HG02571 (cell line): ENCODE data around the gene B9D1.

ENCODE experiments used
- ATAC-seq: cut with Tn5 transposase; IDR thresholded peaks from one replicate; pipeline ENCODE4 v1.9.1; 2021; ENCODE audit warnings: mild to moderate bottlenecking, moderate library complexity; ENCODE audit not compliant: unreplicated experiment

Gene B9D1

DNA sequence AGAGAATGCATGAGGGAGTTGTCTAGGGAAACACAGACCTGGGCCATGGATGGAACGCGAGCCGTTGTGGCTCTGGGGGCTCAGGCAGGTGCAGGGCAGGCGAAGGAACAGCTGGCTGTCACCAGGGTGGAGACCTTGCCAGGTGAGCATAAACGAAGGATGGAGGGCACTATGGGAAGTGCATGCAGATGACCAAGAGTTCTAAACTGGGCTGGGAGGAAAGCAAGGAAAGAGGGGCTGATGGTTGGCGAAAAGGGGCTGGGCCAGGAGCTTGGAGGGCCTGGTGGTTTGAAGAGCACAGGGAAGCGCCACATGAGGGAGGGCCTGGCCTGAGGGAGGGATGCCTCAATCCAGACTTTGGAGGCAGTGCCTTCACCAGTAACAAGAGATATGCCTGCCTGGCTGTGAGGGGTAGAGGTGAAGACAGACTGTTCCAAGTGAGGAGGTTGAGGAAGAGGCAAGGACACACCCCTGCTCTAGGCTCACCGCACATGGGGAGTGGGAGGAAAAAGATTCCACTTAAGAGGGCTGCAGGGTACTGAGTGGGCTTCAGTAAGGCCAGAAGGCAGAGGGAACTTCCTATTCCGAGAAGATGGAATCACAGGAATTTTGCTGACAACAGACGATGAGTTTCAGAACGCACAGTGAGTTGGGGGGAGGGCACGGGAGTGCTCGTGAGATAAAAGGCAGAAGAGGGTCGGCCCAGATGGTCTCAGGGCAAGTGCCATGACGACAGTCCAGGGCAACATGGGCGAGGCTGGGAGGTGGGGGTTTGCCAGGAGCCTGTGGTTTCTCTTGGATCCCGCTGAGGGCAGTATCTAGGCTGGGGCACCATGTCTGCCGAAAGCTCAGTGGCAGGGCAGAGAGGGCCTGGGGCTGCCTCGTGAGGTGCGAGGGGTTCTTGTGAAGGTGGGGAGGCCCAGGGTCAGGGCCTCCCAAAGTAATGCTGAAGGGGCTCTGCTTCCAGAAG is 20.6 kb downstream of the B9D1 start:
- no peak for ATAC-seq

DNA sequence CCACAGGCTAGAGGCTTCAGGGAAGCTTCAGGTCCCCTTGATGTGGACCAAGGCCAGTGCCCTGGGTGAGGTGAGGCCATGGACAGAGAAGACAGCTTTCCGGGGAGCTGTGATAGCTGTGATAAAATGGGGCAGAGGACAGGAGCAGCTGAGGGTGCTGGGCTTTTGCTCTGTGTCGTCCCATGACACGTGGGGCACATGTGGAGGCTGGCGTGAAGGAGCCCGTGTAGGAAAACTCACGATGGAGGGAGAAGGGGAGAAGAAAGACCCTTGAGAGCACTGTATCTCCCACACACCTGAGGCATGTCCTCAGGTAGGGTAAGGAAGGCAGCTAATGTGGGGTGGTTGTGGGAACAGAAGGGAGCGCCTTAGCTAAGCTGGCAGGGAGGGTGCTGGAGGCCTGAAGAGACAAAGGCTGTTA is 21.3 kb downstream of the B9D1 start:
- no peak for ATAC-seq

DNA sequence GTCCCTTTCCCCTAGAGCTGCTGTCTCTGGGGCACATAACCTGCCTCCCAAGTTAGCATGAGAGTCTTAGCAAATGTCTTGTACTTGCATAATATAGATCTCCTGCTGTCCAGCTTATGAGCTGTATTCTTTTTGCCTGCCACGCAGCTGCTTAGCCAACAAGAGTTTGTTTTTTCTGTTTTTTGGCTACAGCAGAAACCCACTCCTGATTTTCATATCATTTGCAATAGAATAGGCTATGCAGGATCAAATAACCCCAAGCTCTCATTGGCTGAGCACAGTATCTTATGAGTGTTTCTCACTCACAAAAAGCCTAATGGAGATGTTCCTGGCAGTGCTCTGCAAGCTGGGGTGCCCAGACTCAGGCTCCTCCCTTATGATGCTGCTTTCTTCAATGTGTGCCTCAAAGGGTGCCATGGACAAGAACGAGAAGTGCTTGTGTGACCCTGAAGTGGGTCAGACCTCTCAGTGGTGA is 23.1 kb downstream of the B9D1 start:
- ATAC-seq: no peak

DNA sequence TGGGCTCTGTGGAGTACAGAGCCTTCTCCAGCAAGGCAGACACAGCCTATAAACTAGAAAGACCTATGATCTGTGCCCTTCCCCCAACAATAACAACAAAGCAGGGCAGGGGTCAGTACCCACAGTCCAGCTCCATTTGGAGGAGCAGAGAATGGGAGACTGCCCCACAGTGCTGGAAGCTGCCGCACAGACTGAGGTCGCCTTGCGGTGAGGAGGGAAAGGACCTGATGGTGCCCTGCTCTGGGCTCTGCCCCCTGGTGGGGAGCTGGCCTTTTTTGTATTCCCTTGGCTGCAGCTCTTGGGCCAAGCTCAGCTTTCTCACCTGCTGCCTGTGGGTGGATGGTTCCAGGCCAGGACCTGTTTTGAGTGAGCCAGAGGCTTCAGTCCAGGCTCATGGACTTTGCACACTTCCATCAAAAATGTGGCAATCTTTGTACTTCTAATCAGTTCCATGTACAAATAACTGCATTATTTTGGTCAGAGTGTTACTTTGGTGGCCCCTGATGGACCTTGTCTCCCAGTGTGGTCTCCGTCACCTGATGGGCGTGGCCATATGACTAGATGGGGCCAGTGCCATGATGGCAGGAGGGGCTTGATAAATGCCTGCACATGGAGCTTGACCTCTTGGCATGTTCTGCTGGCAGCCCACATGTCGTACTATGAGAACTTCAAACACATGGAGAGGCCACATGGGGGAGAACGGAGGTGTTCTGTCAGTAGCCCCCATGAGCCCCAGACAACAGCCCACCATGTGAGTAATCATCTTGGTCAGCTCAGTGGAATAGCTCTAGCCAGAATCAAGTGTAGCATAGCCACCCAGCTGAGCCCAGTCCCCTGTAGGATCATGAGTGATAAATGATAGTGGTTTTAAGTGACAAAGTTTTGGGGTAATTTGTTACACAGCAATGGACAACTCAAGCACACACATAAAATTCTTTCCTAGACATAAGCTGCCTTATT is 24.2 kb downstream of the B9D1 start:
- peak; percentile 56 for ATAC-seq

DNA sequence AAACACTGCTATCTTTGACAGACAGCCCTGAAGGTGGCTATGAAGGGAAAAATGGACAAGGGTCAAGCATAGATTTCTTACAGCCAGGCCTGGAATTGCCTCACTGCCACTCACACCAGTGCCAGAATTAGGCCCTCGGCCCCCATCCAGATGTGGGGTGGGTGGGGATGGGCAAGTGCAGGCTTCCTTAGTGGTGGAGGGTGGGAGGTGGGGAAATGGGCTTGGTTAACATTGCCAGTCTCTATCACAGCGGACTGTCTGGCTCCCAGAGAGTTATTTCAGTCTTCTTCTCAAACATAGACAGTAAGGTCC is 24.9 kb downstream of the B9D1 start:
- ATAC-seq: no peak

DNA sequence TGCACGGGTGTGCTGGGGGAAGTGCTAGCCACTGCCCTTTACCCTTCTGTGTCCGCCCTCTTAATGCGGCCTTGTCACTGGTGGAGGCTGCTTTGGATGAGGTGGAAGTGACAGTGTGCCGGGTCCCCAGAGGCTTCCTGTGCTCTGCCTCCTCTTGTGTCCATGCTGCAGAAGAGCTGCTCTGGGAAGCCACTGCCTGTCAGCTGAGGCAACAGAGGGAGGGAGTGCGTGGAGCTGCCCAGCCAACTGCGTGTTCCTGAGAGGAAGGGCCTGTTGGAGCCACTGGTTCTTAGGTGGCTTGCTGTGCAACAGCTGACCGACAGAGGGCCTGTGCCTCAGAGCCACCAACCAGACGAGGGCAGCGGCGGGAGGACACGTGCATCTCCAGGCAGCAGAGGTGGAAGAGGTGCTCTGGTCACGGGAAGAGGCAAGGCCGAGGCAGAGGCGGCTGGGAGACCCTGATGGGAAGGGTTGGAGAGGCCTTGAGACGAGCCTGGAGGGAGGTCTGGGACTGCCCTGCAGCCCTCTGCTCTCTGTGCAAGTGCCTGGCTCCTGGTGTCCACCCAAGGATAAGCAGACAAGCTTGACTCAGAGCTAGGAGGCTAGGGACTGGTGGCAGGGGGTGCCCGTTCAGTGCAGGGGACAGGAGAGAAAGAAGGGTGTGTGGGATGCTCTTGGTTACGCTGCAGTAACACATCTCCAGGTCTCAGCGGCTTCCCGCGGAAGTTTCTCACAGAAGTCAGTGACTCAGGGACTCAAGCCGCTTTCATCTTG is 25.4 kb downstream of the B9D1 start:
- ATAC-seq: no peak

DNA sequence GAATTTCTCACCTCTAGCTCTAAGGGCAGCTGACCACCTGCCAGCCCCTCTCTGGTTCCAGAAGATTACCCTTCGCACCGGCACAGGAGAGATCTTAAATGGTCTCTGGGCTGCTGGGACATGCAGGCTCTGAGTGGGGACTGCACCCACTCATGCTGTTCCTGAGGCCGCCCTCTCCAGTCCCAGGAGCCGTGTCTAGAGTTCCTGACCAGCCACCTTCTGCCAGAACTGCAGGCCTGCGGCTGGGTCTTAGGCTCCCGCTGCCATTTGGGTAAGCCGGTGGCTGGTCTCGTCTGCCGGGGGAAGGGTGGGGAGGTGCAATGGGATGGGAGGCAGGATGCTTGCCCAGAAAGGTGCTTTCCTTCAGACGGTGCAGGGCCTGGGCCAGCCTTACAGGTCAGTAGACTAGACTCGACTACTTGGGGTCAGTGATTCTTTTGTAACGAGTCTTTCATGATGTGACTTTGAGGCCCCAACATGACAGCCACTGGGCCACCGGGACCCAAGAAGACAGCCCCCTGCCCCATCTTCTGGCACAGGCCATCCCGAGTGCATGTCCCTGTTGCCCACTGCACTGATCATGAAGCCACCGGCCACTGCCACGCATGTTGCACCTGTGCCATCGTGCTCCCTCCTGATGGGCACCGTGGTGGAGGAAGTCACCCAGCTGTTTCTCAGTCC is 26.4 kb downstream of the B9D1 start:
- no peak for ATAC-seq

DNA sequence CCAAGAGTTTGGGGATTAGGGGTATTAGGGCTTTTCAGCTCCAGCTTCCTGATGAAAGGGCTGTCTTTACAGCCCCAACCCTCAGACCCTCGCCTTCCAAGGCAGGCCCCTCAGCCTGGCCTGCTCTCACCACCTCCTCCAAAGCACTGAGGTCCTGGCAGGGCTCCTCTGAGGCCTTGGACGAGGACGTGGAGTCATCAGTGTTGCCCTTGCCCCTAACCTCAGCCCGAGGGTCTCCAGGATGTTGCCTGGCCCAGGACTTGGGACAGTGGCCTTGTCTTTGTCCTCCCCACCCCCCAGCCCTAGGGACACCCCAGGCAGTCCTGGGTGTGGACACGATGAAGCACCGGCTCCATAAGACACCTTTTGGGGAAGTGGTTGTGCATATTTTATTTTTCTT is 28.2 kb downstream of the B9D1 start:
- ATAC-seq: no peak

DNA sequence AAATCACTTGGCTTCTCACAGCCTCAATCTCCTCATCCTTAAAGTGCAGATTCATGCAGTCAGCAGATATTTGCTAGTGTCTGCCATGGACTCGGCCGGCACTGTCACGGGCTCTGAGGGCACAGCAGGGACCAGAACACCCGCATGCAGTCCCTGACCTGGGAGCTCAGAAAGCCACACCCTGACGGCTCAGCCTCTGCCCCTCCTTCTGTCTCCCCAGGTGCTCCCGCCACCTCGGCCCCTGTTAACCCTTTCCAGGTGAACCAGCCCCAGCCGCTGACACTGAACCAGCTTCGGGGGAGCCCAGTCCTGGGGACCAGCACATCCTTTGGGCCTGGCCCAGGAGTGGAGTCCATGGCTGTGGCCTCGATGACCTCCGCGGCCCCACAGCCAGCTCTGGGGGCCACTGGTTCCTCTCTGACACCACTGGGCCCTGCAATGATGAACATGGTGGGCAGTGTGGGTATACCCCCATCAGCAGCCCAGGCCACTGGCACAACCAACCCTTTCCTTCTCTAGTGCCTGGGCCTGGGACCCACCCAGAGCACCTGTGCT is 28.7 kb downstream of the B9D1 start:
- ATAC-seq: no peak

DNA sequence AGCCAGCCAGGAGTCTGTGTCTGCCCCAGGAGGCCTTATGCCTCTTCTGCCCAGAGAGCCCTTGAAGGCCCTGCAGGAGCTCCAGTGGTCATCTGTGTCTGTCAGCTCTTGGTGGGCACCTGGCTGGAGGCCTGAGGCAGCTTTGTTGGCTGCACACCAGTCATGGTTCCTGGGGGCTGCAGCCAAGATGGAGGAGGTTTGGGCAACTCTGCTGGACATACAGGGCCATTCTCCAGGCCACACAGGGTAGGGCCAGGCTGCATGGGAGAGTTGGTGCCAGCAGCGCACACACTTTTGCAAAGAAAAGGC is 29.4 kb downstream of the B9D1 start:
- no peak for ATAC-seq

DNA sequence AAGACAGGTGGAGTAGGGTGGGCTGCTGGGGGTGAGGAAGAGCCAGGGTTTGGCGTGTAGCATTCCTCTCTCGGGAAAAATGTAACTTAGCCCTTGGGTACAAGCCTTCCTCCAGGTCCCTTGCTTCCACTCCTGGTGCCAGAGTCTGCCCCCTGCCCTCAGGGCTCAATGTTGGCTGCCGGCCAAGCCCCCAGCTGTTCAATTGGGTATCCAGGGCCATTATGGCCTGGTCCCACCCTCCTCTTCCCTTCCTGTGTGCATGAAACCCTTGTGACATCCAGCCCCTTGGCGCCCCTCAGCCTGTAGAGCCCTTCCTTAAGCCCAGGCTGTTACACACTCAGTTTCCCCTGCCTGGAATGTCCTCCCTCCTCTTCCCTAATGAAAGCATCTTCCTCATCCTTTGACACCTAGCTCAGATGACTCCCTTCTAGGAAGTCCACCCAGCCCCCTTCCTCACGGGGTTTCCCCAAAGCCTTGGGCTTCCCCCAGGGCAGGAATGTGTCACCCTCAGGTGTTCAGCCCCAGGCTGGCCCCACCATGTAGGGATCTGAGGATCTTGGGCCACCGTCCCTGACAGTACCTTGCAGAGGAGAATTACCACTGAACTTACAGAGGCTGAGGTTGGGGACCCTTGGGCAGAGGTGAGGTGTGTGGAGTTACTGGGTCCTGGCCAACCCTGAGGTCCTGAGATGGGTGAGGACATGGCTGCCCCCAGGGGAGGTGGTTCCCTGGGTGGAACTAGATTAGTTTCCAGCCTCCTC is 30.0 kb downstream of the B9D1 start:
- ATAC-seq: no peak

DNA sequence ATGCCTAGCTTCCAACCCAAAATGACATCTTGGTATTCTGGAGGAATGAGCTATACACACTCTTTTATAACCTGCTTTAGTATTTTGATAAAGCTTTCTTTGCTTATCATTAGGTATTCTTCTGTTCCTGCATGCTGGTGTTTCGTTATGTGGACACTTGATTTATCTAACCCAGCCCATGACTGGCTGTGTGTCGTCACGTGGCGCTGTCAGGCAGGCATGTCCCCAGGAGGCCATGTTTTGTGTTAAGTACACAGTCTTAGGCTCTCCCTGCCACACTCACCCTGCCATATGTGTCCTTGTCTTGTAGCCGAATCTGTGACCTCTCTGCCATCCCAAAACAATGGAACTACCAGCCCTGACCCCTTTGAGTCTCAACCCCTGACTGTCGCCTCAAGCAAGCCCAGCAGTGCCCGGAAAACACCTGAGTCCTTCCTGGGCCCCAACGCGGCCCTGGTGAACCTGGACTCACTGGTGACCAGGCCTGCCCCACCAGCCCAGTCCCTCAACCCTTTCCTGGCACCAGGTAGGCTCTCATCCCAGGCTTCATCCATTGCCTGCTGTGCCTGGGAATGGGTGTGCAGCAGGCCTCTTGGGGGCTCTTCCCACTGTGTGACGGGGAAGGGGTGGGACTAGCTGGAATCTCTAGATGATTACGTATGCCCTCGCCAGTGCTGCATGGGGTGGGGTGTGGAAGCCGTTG is 30.8 kb downstream of the B9D1 start:
- no peak for ATAC-seq

DNA sequence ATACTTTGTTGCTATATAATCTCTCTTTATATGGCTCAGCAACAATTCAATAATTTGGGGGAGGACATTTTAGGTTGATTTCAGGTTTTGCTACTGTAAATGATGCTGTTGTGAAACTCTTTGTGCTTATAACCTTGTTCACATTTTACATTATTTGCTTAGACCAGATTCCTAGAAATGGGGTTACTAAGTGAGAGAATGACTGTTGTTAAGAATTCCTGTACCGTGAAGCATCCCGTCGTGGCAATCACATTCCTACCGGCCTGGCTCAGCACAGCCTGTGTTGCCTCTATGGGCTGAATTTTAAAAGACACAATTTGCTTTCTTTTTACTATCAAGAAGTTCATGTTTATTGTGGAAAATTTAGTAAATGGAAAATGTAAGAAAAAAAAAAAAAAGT is 31.4 kb downstream of the B9D1 start:
- no peak for ATAC-seq

DNA sequence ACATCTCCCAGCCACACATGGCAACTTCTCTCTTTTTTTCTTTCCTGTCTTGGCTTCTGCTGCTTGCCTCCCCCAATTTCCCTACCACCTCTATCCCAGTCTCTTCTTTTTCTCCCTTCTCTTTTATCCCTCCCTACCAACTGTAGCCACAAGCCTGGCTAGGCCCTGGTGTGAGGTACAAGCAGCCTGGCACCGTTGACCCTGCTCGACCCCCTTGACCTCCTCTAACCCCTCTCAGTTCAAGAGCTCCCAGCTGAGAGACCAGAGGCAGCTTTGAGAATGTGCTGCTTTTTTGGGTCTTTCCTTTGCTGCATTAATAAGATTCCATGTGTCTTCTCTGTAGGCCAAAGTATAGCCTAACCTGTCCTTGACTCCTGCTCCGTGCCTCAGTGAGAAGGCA is 32.3 kb downstream of the B9D1 start:
- ATAC-seq: no peak

DNA sequence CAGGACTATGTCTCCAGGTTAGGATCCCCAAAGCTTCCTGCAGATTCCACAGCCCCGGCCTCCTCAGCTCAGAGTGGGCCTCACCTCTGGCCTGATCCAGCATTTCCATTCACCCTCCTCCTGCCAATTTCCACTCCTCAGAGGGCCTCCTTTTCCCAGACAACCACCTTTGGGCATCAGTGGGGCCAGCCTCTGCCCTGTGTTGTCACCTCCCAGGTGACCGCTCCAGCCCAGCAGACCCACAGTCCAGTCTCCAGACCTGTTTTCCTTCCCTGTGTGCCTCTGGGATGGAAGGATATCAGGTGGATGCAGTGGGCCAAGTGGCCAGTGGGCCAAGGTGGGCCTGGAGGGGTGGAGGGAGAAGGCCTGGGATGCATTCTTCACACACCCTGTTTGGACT is 32.7 kb downstream of the B9D1 start:
- ATAC-seq: no peak

DNA sequence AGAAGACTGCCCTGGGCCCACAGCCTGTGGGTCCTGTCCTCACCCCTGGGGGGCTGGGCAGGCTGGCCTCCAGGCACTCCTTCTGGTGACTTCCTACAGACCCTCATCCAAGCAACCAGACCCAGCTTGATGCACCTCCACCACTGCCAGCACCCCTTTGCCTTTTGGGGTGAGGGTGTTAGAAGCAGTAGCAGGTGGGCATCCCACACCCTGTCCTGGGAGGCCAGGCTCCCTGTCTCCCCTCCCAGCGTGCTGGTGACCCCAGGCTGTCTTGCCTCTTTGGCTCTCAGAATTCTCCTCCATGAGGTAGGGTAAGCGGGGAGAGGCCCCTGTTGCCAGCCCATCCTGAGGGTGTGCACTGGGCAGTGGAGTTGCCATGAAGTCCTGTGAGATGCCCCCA is 33.4 kb downstream of the B9D1 start:
- no peak for ATAC-seq

DNA sequence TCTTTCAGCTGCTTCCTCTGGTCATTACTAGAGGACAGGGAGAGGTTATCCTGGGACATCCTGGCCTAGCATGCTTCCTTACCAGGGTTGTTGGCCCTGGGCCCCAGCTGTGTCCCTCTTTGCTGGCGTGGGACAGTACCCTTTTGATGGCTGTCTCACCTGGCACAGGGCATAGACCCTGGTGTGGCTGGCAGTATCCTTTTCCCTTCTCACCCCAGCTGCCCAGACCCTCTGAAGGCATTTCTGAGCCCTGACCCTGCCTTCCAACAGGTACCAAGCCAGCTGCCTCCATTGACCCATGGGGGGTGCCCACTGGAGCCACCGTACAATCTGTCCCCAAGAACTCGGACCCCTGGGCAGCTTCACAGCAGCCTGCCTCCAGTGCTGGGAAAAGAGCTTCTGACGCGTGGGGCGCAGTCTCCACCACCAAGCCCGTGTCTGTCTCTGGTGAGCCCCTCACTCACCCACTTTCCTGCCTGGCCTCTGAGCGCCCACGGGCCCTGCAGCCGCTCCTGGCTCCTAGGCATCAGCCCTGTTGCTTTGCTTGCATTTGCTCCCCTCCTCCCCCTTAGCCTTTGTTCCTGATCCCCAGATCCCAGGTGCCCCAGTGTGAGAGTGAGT is 34.0 kb downstream of the B9D1 start:
- ATAC-seq: no peak

DNA sequence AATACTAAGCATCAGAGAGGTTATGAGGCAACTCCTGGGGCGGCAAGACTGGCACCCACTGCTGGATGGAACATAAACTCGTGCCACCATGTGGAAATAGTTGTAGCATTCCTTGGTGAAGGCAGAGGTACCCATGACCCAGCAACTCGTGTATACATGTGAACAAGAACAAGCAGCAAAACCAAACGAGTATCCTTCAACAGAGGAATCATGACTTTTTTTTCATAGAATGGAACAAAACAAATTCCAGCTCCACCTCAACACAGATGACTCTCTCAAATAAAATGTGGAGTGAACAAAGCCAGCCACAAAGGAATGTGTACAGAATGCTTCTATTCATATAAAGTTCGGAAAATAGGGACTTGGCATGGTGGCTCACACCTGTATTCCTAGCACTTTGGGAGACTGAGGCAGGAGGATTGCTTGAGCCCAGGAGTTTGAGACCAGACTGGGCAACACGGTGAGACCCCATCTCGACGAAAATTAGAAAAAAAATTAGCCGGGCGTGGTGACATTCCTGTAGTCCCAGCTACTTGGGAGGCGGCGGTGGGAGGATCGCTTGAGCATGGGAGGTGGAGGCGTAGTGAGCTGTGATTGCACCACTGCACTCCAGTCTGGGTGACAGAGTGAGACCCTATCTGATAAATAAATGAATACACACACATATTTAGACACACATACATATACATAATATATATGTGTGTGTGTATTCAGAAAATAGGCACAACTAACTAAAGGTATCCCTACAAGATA is 35.3 kb downstream of the B9D1 start:
- ATAC-seq: no peak
